HepG2 (cell line): ENCODE results near the gene RPL36. TPM values are rescaled to one million over a fixed set of nuclear protein-coding genes. Genes with fewer than 3 reads are reported as not detected.

Experiments used
- ELF4 ChIP-seq: sonication (generic); formaldehyde crosslinking; IDR thresholded peaks from 2 replicates; pipeline ENCODE4 v1.5.0; 2020; ENCODE audit warnings: missing genetic modification reagents, mild to moderate bottlenecking, moderate library complexity, borderline replicate concordance
- ETV5 ChIP-seq: IDR thresholded peaks from 2 replicates; pipeline ENCODE4 v1.6.1; 2018; ENCODE audit warnings: missing biosample characterization, missing genetic modification reagents, inconsistent platforms, borderline replicate concordance
- NKX3-1 ChIP-seq: sonication (generic); formaldehyde crosslinking; IDR thresholded peaks from 2 replicates; pipeline ENCODE4 v1.5.0; 2020; ENCODE audit warnings: missing genetic modification reagents
- PHF8 ChIP-seq: sonication (generic); formaldehyde crosslinking; IDR thresholded peaks from 2 replicates; pipeline ENCODE4 v1.5.0; 2020; ENCODE audit warnings: missing genetic modification reagents
- ZFP36L1 ChIP-seq: sonication (generic); formaldehyde crosslinking; IDR thresholded peaks from 2 replicates; pipeline ENCODE4 v1.8.0; 2022; ENCODE audit warnings: mild to moderate bottlenecking, missing genetic modification reagents, moderate library complexity
- ZNF30 ChIP-seq: sonication (generic); formaldehyde crosslinking; IDR thresholded peaks from 2 replicates; pipeline ENCODE4 v1.5.0; 2020; ENCODE audit warnings: mild to moderate bottlenecking, missing genetic modification reagents
- ZNF34 ChIP-seq: sonication (generic); formaldehyde crosslinking; IDR thresholded peaks from 2 replicates; pipeline ENCODE4 v1.4.0; 2020; ENCODE audit warnings: mild to moderate bottlenecking, missing genetic modification reagents, borderline replicate concordance
- ZNF556 ChIP-seq: sonication (generic); formaldehyde crosslinking; IDR thresholded peaks from 2 replicates; pipeline ENCODE4 v1.4.0; 2020; ENCODE audit warnings: mild to moderate bottlenecking, missing genetic modification reagents, borderline replicate concordance
- ZNF570 ChIP-seq: sonication (generic); formaldehyde crosslinking; IDR thresholded peaks from 2 replicates; pipeline ENCODE4 v1.4.0; 2020; ENCODE audit warnings: mild to moderate bottlenecking, missing genetic modification reagents, borderline replicate concordance
- ZNF773 ChIP-seq: sonication (generic); formaldehyde crosslinking; IDR thresholded peaks from 2 replicates; pipeline ENCODE4 v1.4.0; 2020; ENCODE audit warnings: missing genetic modification reagents, borderline replicate concordance
- ZNF777 ChIP-seq: sonication (generic); formaldehyde crosslinking; IDR thresholded peaks from 2 replicates; pipeline ENCODE4 v1.4.0; 2020; ENCODE audit warnings: missing genetic modification reagents
- polyA plus RNA-seq, 8 experiments: library from polyadenylated mRNA; depleted of rRNA in 3 of 8; stranded (reverse) in 7 of 8; unstranded in 1 of 8; fragments of >200 nt; fragmentation: Illumina TruSeq in 4 of 8; extraction: Trizol in 4 of 8; gene quantifications; 2 replicates each; pipeline versions ENCODE4 v1.2.1 to v1.2.3, GENCODE V29; 2011 to 2016; ENCODE audit warnings: low read depth in 4 of 8, missing spikeins in 1 of 8, mixed read lengths in 1 of 8; ENCODE audit not compliant: insufficient read depth in 1 of 8
- total RNA-seq, 5 experiments: library from RNA; depleted of rRNA; stranded (reverse); fragments of >200 nt; fragmentation: Illumina TruSeq; extraction: Trizol; gene quantifications; 2 replicates each; pipeline ENCODE4 v1.2.3, GENCODE V29; 2016; ENCODE audit warnings: low read depth in 1 of 5
- TF ChIP-seq, protein P1 (sequence below): IDR thresholded peaks from 2 replicates; pipeline ENCODE4 v1.4.0; 2020; ENCODE audit warnings: mild to moderate bottlenecking, missing genetic modification reagents
- TF ChIP-seq, protein P2 (sequence below): sonication (generic); formaldehyde crosslinking; IDR thresholded peaks from 2 replicates; pipeline ENCODE4 v1.8.0; 2022; ENCODE audit warnings: mild to moderate bottlenecking, missing genetic modification reagents, moderate library complexity
- TF ChIP-seq, protein P3 (sequence below): sonication (generic); formaldehyde crosslinking; IDR thresholded peaks from 2 replicates; pipeline ENCODE4 v1.4.0; 2020; ENCODE audit warnings: low read depth, missing genetic modification reagents
- TF ChIP-seq, protein P4 (sequence below): sonication (generic); formaldehyde crosslinking; IDR thresholded peaks from 2 replicates; pipeline ENCODE4 v1.9.0; 2022; ENCODE audit warnings: missing genetic modification reagents, mild to moderate bottlenecking, borderline replicate concordance
- TF ChIP-seq, protein P5 (sequence below): sonication (generic); formaldehyde crosslinking; IDR thresholded peaks from 2 replicates; pipeline ENCODE4 v1.8.0; 2022; ENCODE audit warnings: mild to moderate bottlenecking, missing genetic modification reagents, moderate library complexity

RPL36 gene
- total and polyA plus RNA-seq, 2 of the 13 experiments (the other 11 are each of a cell fraction or from before 2014, with no cell fraction given), result 706 to 740 TPM

DNA sequence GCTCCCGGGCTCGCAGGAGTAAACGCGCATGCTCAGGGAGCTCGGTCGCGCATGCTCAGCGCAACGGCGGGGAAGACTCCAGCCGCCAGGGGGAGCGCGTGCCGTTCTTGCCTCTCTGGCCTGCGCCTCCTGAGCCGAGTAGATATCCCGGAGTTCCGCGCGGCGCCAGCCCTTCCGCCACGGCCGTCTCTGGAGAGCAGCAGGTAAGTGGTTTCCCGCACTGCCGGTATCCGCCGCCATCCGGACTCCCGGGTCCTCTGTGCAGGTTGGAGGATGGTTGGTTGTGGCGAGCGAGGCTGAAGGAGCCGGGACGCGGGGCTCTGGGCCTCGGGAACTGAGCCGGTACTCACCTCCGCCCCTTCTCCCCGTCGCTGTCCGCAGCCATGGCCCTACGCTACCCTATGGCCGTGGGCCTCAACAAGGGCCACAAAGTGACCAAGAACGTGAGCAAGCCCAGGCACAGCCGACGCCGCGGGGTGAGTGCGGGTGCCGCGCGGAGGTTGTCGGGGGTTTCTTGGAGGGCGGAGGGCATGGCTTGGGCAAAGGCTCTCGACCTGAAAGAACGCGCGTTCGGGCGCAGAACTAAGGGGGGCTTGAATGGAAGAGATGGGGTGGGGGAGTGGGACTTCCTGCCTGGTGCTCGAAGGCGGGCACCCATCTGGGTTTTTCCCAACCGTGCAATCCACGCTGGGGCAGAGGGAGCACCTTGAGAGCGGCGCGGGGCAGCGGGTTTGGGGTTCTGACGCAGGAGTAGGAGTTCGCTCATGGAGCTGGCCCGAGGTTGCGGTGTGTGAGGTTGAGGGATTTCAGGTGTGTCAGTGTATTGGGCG is at the start of gene RPL36 (continued):
- peak; percentile 81; the same call in 1 of the 2 replicates for TF ChIP-seq ELF4 (CRISPR knock-in tag)
- TF ChIP-seq, protein P1, sequence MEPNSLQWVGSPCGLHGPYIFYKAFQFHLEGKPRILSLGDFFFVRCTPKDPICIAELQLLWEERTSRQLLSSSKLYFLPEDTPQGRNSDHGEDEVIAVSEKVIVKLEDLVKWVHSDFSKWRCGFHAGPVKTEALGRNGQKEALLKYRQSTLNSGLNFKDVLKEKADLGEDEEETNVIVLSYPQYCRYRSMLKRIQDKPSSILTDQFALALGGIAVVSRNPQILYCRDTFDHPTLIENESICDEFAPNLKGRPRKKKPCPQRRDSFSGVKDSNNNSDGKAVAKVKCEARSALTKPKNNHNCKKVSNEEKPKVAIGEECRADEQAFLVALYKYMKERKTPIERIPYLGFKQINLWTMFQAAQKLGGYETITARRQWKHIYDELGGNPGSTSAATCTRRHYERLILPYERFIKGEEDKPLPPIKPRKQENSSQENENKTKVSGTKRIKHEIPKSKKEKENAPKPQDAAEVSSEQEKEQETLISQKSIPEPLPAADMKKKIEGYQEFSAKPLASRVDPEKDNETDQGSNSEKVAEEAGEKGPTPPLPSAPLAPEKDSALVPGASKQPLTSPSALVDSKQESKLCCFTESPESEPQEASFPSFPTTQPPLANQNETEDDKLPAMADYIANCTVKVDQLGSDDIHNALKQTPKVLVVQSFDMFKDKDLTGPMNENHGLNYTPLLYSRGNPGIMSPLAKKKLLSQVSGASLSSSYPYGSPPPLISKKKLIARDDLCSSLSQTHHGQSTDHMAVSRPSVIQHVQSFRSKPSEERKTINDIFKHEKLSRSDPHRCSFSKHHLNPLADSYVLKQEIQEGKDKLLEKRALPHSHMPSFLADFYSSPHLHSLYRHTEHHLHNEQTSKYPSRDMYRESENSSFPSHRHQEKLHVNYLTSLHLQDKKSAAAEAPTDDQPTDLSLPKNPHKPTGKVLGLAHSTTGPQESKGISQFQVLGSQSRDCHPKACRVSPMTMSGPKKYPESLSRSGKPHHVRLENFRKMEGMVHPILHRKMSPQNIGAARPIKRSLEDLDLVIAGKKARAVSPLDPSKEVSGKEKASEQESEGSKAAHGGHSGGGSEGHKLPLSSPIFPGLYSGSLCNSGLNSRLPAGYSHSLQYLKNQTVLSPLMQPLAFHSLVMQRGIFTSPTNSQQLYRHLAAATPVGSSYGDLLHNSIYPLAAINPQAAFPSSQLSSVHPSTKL (CRISPR knock-in tag), result peak; percentile 20; the same call in 1 of the 2 replicates
- TF ChIP-seq, protein P2, sequence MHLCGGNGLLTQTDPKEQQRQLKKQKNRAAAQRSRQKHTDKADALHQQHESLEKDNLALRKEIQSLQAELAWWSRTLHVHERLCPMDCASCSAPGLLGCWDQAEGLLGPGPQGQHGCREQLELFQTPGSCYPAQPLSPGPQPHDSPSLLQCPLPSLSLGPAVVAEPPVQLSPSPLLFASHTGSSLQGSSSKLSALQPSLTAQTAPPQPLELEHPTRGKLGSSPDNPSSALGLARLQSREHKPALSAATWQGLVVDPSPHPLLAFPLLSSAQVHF (CRISPR knock-in tag), result peak; percentile 63; the same call in 1 of the 2 replicates
- TF ChIP-seq ZNF773 (CRISPR knock-in tag), result 0 out of 2 replicates have a peak, but pooled peaks have one; percentile 64
- TF ChIP-seq ZNF34, result peak; percentile 90; the same call in 1 of the 2 replicates
- peak; percentile 81; the same call in 1 of the 2 replicates for TF ChIP-seq NKX3-1 (CRISPR knock-in tag)
- TF ChIP-seq ZFP36L1, result no peak
- TF ChIP-seq ZNF30 (CRISPR knock-in tag), result 0 out of 2 replicates have a peak, but pooled peaks have one; percentile 0
- 0 out of 2 replicates have a peak, but pooled peaks have one; percentile 55 for TF ChIP-seq ZNF570 (CRISPR knock-in tag)
- peak; percentile 76; the same call in 1 of the 2 replicates for TF ChIP-seq ZNF556
- peak; percentile 96 for TF ChIP-seq PHF8 (CRISPR knock-in tag)
- no peak; the same call in none of the 2 replicates for TF ChIP-seq ZNF777 (CRISPR knock-in tag)
- TF ChIP-seq, protein P3, sequence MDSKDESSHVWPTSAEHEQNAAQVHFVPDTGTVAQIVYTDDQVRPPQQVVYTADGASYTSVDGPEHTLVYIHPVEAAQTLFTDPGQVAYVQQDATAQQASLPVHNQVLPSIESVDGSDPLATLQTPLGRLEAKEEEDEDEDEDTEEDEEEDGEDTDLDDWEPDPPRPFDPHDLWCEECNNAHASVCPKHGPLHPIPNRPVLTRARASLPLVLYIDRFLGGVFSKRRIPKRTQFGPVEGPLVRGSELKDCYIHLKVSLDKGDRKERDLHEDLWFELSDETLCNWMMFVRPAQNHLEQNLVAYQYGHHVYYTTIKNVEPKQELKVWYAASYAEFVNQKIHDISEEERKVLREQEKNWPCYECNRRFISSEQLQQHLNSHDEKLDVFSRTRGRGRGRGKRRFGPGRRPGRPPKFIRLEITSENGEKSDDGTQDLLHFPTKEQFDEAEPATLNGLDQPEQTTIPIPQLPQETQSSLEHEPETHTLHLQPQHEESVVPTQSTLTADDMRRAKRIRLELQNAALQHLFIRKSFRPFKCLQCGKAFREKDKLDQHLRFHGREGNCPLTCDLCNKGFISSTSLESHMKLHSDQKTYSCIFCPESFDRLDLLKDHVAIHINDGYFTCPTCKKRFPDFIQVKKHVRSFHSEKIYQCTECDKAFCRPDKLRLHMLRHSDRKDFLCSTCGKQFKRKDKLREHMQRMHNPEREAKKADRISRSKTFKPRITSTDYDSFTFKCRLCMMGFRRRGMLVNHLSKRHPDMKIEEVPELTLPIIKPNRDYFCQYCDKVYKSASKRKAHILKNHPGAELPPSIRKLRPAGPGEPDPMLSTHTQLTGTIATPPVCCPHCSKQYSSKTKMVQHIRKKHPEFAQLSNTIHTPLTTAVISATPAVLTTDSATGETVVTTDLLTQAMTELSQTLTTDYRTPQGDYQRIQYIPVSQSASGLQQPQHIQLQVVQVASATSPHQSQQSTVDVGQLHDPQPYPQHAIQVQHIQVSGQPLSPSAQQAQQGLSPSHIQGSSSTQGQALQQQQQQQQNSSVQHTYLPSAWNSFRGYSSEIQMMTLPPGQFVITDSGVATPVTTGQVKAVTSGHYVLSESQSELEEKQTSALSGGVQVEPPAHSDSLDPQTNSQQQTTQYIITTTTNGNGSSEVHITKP (CRISPR knock-in tag), result 0 out of 2 replicates have a peak, but pooled peaks have one; percentile 48
- TF ChIP-seq, protein P4, sequence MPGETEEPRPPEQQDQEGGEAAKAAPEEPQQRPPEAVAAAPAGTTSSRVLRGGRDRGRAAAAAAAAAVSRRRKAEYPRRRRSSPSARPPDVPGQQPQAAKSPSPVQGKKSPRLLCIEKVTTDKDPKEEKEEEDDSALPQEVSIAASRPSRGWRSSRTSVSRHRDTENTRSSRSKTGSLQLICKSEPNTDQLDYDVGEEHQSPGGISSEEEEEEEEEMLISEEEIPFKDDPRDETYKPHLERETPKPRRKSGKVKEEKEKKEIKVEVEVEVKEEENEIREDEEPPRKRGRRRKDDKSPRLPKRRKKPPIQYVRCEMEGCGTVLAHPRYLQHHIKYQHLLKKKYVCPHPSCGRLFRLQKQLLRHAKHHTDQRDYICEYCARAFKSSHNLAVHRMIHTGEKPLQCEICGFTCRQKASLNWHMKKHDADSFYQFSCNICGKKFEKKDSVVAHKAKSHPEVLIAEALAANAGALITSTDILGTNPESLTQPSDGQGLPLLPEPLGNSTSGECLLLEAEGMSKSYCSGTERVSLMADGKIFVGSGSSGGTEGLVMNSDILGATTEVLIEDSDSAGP, result peak; percentile 83
- TF ChIP-seq, protein P5, sequence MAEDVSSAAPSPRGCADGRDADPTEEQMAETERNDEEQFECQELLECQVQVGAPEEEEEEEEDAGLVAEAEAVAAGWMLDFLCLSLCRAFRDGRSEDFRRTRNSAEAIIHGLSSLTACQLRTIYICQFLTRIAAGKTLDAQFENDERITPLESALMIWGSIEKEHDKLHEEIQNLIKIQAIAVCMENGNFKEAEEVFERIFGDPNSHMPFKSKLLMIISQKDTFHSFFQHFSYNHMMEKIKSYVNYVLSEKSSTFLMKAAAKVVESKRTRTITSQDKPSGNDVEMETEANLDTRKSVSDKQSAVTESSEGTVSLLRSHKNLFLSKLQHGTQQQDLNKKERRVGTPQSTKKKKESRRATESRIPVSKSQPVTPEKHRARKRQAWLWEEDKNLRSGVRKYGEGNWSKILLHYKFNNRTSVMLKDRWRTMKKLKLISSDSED (CRISPR knock-in tag), result 0 out of 2 replicates have a peak, but pooled peaks have one; percentile 33
- peak; percentile 64 for TF ChIP-seq ETV5 (CRISPR knock-in tag)
